CD4-positive, alpha-beta memory T cell (primary cell): Measurements from ENCODE around the gene CHN2. TPM values are rescaled to one million over a fixed set of nuclear protein-coding genes. Genes with fewer than 3 reads are reported as not detected.

Source experiments
- CTCF ChIA-PET: fragments of 350-600 bp; sonication (Branson Sonifier 250); formaldehyde crosslinking; loops from one replicate; lab custom pipeline; 2021; ENCODE audit warnings: inconsistent platforms; ENCODE audit not compliant: partially characterized antibody; lab: Charles Lee
- POLR2A ChIA-PET: fragments of 350-600 bp; sonication (Branson Sonifier 250); formaldehyde crosslinking; loops from one replicate; lab custom pipeline; 2021; ENCODE audit not compliant: partially characterized antibody; lab: Charles Lee
- DNase-seq, 5 donors: peaks; one replicate each; pipeline versions ENCODE4 v3.0.0 to v3.0.0-alpha.2; 2020 to 2022; ENCODE audit warnings: mixed read lengths in 1 of 5
- H3K27ac ChIP-seq: one replicate; pipeline ENCODE4 v1.7.0; 2013; ENCODE audit warnings: low read depth, low read length
- H3K27me3 ChIP-seq: 2 replicates; pipeline ENCODE4 v1.7.0; 2013; ENCODE audit warnings: mild to moderate bottlenecking, low read length, moderate library complexity; ENCODE audit not compliant: insufficient read depth
- H3K36me3 ChIP-seq: 2 replicates; pipeline ENCODE4 v1.7.0; 2013; ENCODE audit warnings: mild to moderate bottlenecking, low read length, moderate library complexity; ENCODE audit not compliant: insufficient read depth
- H3K4me1 ChIP-seq: 2 replicates; pipeline ENCODE4 v1.7.0; 2013; ENCODE audit warnings: mild to moderate bottlenecking, low read length, moderate library complexity; ENCODE audit not compliant: insufficient read depth
- H3K4me3 ChIP-seq, 2 donors: one replicate each; pipeline ENCODE4 v1.7.0; 2013; ENCODE audit warnings: low read length in 2 of 2, mild to moderate bottlenecking in 1 of 2
- H3K9me3 ChIP-seq, 2 donors: one replicate each; pipeline ENCODE4 v1.7.0; 2013; ENCODE audit warnings: low read length in 2 of 2, control low read depth in 1 of 2; ENCODE audit not compliant: control insufficient read depth in 1 of 2
- H3K27ac Mint-ChIP-seq, 7 donors: one replicate each; pipeline ENCODE4 v1.8.0; 2020 to 2021; ENCODE audit warnings: mixed read lengths in 7 of 7, mild to moderate bottlenecking in 6 of 7, inconsistent platforms in 3 of 7, moderate library complexity in 3 of 7
- H3K27me3 Mint-ChIP-seq, 2 donors: one replicate each; pipeline ENCODE4 v1.8.0; 2020 to 2021; ENCODE audit warnings: mixed read lengths in 2 of 2
- H3K36me3 Mint-ChIP-seq, 2 donors: one replicate each; pipeline ENCODE4 v1.8.0; 2020 to 2021; ENCODE audit warnings: mixed read lengths in 2 of 2, inconsistent platforms in 1 of 2, mild to moderate bottlenecking in 1 of 2
- H3K4me1 Mint-ChIP-seq, 4 donors: one replicate each; pipeline ENCODE4 v1.8.0; 2020 to 2021; ENCODE audit warnings: mixed read lengths in 4 of 4, mild to moderate bottlenecking in 1 of 4
- H3K4me3 Mint-ChIP-seq, 8 donors: one replicate each; pipeline ENCODE4 v1.8.0; 2020 to 2021; ENCODE audit warnings: mixed read lengths in 8 of 8, mild to moderate bottlenecking in 7 of 8, moderate library complexity in 6 of 8, inconsistent platforms in 3 of 8
- H3K9me3 Mint-ChIP-seq, 8 donors: one replicate each; pipeline ENCODE4 v1.8.0; 2020 to 2021; ENCODE audit warnings: mixed read lengths in 8 of 8, mild to moderate bottlenecking in 5 of 8, inconsistent platforms in 3 of 8, moderate library complexity in 1 of 8
- intact Hi-C: fragments of 100-400 bp; cut with micrococcal nuclease; formaldehyde crosslinking; loops from one replicate; pipeline ENCODE4 v1.15.1; 2023
- polyA plus RNA-seq, 2 donors: library from polyadenylated mRNA; unstranded; fragments of 300-500 nt; fragmentation: Illumina TruSeq; gene quantifications; one replicate each; pipeline ENCODE4 v1.2.3, GENCODE V29; 2021
- total RNA-seq, 2 experiments: library from RNA; stranded (reverse); gene quantifications; one replicate each; pipeline ENCODE4 v1.2.3, GENCODE V29; 2021

Gene CHN2
- total and polyA plus RNA-seq, 4 experiments from 2014 or later = 1.8 to 7.6 (median 3.5) TPM

DNA sequence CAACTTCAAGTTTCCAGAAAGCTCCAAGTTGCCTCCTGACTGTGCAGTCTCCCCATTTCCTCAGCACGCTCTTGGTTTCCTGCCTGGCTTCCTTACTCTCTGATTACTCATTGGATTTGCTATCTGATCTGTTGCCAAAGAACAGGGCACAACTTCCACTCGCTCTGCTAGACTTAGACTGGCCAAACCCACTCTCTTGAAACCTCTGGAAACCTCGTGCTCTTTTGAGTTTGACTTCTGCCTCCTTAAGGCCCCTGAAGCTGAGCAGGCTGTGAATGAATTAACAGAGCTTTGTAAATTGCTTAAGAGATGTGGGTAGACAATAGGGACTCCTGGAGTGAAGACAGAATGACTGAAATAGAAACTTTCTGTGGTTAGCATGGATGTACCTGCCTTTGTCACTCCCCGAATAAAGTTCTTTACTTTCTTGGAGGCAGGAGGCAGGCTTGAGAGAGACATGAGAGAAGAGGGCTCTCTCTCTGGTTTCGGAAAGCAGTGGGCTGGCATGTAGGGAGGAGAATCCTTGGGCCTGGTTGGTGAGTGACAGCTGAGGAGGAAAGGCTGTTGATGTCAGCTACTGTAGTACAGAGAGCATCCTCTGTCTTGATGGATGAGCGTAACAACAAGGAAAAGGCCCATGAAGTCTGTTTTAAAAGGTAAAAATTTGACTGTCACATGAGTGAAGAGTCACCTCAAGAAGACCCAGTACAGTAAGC, 70.8 kb downstream of the CHN2 start:
- ChIA-PET CTCF (interaction anchor here (1.5 kb wide), 1 partner anchor 23 kb away, joined by 3 read pairs; no protein-coding TSS in a partner anchor), POLR2A (no interaction called here)
- DNase-seq = no peak
- Mint-ChIP-seq H3K27ac (peak overlapping the region in 1 of 7 donors; percentile 55), H3K27me3 (no peaks in the 10 kb centered on the region), H3K4me1 (peaks cover 0 to 8% (median 6%) of the 10 kb centered on the region in 4 donors), H3K4me3 (no peak overlapping the region), H3K36me3 (no peaks in the 10 kb centered on the region), H3K9me3 (peaks cover 0 to 7% (median under 1%) of the 10 kb centered on the region in 8 donors)
- H3K27ac ChIP-seq = no peak overlapping the region
- no peaks in the 10 kb centered on the region for H3K36me3 ChIP-seq
- intact Hi-C loops = no loop called here
- H3K4me1 ChIP-seq = no peaks in the 10 kb centered on the region
- no peaks in the 10 kb centered on the region for H3K9me3 ChIP-seq
- H3K4me3 ChIP-seq = no peak overlapping the region
- no peaks in the 10 kb centered on the region for H3K27me3 ChIP-seq

DNA sequence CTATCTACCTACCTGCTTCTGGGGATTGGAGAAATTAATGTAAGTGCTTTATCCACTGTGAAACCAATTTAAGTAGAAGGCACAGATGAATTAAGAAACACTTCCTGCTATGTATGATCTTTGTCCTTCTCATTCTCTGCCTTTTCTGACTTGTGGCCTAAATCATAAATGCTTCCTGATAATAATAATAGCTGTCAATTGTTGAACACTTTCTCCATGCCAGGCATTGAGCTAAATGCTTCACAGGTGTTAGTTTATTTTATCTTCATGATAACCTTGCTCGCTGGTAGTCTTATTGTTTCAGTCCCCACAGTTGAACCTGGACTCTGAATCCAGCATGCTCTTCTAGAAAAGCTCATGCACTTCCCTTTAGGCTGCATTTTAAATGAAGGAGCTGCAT, 75.4 kb downstream of the CHN2 start:
- no peak overlapping the region for H3K4me3 ChIP-seq
- H3K4me1 Mint-ChIP-seq = peaks cover 14 to 26% (median 22%) of the 10 kb centered on the region in 4 donors
- intact Hi-C loops = no loop called here
- no peak overlapping the region for H3K27ac ChIP-seq
- H3K36me3 ChIP-seq = no peaks in the 10 kb centered on the region
- H3K9me3 Mint-ChIP-seq = peaks cover 0 to 6% (median 0%) of the 10 kb centered on the region in 8 donors
- DNase-seq = no peak
- H3K27me3 Mint-ChIP-seq = no peaks in the 10 kb centered on the region
- H3K36me3 Mint-ChIP-seq = no peaks in the 10 kb centered on the region
- peaks cover 12% of the 10 kb centered on the region for H3K4me1 ChIP-seq
- CTCF ChIA-PET = no interaction called here
- H3K27ac Mint-ChIP-seq = no peak overlapping the region
- POLR2A ChIA-PET = no interaction called here
- no peaks in the 10 kb centered on the region for H3K9me3 ChIP-seq
- no peaks in the 10 kb centered on the region for H3K27me3 ChIP-seq
- no peak overlapping the region for H3K4me3 Mint-ChIP-seq

DNA sequence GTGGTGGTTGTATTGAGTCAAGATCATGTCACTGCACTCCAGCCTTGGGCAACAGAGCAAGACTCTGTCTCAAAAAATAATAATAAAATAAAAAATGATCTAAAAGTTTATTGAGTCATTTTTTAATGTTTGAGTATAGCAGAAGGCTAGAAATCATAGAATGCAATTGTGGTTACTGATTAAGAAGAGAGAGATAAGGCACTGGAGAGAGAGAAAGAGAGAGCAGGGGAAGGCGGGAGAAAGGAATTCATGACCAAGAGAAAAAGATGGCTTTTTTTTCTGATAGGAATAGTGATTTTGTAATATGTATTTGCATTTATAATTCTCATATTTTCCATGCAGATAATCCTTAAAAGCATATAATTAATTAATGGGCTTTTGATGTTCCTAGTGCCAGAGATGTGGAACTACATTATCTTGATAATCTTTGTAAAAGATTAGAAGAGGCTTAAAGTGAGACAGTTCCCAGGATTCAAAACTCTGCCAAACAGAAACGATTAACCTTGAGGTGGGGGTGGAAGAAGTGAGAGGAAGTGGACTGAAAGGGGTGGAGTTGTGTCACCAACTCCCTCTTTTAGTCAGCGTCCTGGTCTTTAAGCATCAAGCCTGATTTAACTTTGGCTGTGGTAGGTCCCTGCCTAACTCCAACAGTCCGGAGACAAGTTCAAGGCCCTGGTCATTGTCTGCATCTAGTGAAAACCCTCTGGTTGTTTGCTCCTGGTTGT, 76.2 kb downstream of the CHN2 start:
- POLR2A ChIA-PET = no interaction called here
- CTCF ChIA-PET = no interaction called here
- no peak overlapping the region for H3K27ac ChIP-seq
- H3K9me3 ChIP-seq = no peaks in the 10 kb centered on the region
- DNase-seq = no peak
- H3K36me3 ChIP-seq = no peaks in the 10 kb centered on the region
- Mint-ChIP-seq H3K4me1 (peaks cover 13 to 26% (median 20%) of the 10 kb centered on the region in 4 donors), H3K36me3 (no peaks in the 10 kb centered on the region), H3K27me3 (no peaks in the 10 kb centered on the region), H3K9me3 (peaks cover 0 to 2% (median 0%) of the 10 kb centered on the region in 8 donors), H3K4me3 (peak overlapping the region in 4 of 8 donors; percentile 15 to 62 (median 32)), H3K27ac (peak overlapping the region in 1 of 7 donors; percentile 68)
- intact Hi-C loops = no loop called here
- no peaks in the 10 kb centered on the region for H3K27me3 ChIP-seq
- H3K4me1 ChIP-seq = peaks cover 18% of the 10 kb centered on the region
- peak overlapping the region in 1 of 2 donors; percentile 31 for H3K4me3 ChIP-seq

DNA sequence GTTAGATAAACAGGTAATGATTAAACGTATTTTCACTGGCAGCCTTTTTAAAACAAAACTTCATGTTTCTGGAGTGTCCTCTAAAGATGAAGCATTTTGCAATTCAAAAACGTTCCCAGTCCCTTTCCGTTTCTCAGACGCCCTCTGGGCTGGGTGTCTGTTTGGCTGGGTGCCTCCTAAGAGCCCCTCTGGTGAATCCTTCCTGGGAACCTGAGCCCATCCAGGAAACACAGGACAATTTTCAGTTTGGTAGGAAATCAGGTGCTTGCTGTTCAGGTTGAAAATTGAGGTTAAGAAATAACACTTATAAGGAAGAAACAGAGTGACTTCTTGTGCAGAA, 76.7 kb downstream of the CHN2 start:
- peaks cover 0 to 2% (median 0%) of the 10 kb centered on the region in 8 donors for H3K9me3 Mint-ChIP-seq

DNA sequence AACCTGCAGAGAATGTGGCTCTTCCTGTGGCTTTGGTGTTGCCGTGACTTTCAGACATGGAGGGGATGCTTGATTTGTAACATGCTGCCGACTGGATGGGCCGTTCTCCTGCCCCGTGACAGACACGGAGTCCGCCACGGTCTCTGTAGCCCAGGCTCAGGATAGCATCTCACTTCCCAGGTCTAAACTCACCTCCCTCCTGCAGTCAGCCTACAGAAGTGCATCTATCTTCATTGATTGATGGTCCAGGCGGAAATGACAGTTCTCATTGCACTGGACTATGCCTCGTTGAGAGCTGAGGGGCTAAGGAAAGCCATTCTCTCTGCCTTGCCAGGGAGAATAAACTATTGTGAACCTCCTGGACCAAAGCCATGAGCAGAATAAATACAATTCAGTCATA, 77.5 kb downstream of the CHN2 start:
- no peak overlapping the region for H3K27ac ChIP-seq
- no peaks in the 10 kb centered on the region for H3K9me3 ChIP-seq
- H3K27me3 ChIP-seq = no peaks in the 10 kb centered on the region
- Mint-ChIP-seq H3K9me3 (peaks cover 0 to 2% (median 0%) of the 10 kb centered on the region in 8 donors), H3K4me3 (no peak overlapping the region), H3K27me3 (no peaks in the 10 kb centered on the region), H3K27ac (no peak overlapping the region), H3K4me1 (peaks cover 15 to 31% (median 23%) of the 10 kb centered on the region in 4 donors), H3K36me3 (no peaks in the 10 kb centered on the region)
- ChIA-PET CTCF (no interaction called here), POLR2A (no interaction called here)
- no peaks in the 10 kb centered on the region for H3K36me3 ChIP-seq
- peaks cover 19% of the 10 kb centered on the region for H3K4me1 ChIP-seq
- no peak for DNase-seq
- intact Hi-C loops = no loop called here
- no peak overlapping the region for H3K4me3 ChIP-seq

More for the DNA sequence above, 76.7 kb downstream of the CHN2 start:
- Mint-ChIP-seq H3K27ac (no peak overlapping the region), H3K4me3 (peak overlapping the region in 2 of 8 donors; percentile 15 to 33), H3K27me3 (no peaks in the 10 kb centered on the region), H3K4me1 (peaks cover 15 to 31% (median 23%) of the 10 kb centered on the region in 4 donors), H3K36me3 (no peaks in the 10 kb centered on the region)
- CTCF ChIA-PET = interaction anchor here (0.5 kb wide), 1 partner anchor 60 kb away, joined by 3 read pairs; no protein-coding TSS in a partner anchor
- no peak for DNase-seq
- peak overlapping the region in 1 of 2 donors; percentile 31 for H3K4me3 ChIP-seq
- POLR2A ChIA-PET = no interaction called here
- no peaks in the 10 kb centered on the region for H3K27me3 ChIP-seq
- intact Hi-C loops = no loop called here
- H3K36me3 ChIP-seq = no peaks in the 10 kb centered on the region
- peaks cover 19% of the 10 kb centered on the region for H3K4me1 ChIP-seq
- H3K9me3 ChIP-seq = no peaks in the 10 kb centered on the region
- H3K27ac ChIP-seq = no peak overlapping the region

DNA sequence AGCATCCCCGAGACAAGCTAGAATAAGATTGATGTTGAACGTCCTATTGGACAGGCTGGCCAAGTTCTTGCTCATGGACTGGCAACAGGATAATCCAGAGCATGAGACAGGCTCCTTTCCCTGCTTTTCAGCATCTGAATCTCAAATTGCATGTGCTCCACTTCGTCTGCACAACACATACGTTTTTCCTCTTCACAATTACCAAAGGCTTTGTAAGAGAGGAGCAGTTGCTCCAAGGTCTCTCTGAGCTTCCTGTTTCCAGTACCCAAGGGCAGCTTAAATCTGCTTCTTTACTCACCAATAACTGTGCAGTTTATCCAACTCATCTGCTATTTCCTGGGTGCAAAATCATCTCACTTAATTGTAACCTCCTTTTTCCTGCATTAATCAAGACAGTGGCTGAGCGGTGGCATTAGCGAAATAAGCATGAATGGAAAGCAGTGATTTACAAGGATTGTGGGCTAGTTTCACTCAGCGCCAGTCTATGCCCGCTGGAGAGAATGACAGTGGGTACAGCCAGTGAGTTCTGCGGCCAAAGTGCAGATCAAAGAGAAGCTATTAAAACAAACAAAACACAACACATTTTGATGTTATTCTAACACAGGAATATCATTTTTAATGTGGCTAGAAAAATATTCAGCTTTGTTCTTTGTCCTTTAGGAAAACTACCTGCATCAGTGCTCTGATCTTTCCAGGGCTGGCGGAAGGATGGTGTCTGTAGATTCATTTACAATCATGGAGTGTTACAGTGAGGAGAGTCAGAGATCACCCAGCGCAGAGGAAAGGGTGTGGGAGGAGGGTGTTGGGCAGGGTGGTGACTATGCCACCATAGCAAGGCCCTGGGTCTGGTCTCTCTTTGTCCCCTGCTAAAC, 79.8 kb downstream of the CHN2 start:
- Mint-ChIP-seq H3K9me3 (peaks cover 0 to under 1% (median 0%) of the 10 kb centered on the region in 8 donors), H3K4me1 (peaks cover 15 to 31% (median 23%) of the 10 kb centered on the region in 4 donors), H3K27me3 (no peaks in the 10 kb centered on the region), H3K4me3 (no peak overlapping the region), H3K27ac (no peak overlapping the region), H3K36me3 (no peaks in the 10 kb centered on the region)
- ChIA-PET POLR2A (no interaction called here), CTCF (interaction anchor here (1.0 kb wide), 1 partner anchor 10 kb away, joined by 3 read pairs; no protein-coding TSS in a partner anchor)
- no peaks in the 10 kb centered on the region for H3K36me3 ChIP-seq
- H3K27ac ChIP-seq = no peak overlapping the region
- no peak for DNase-seq
- intact Hi-C loops = no loop called here
- no peaks in the 10 kb centered on the region for H3K9me3 ChIP-seq
- no peaks in the 10 kb centered on the region for H3K27me3 ChIP-seq
- peaks cover 19% of the 10 kb centered on the region for H3K4me1 ChIP-seq
- no peak overlapping the region for H3K4me3 ChIP-seq
